Measurements from ENCODE around the gene PREP. TPM values are rescaled to one million over a fixed set of nuclear protein-coding genes. Genes with fewer than 3 reads are reported as not detected.

The PREP gene
- polyA plus RNA-seq, 2 of the 4 experiments (the other 2 are of a cell fraction), result 18.9 to 29.7 TPM

DNA sequence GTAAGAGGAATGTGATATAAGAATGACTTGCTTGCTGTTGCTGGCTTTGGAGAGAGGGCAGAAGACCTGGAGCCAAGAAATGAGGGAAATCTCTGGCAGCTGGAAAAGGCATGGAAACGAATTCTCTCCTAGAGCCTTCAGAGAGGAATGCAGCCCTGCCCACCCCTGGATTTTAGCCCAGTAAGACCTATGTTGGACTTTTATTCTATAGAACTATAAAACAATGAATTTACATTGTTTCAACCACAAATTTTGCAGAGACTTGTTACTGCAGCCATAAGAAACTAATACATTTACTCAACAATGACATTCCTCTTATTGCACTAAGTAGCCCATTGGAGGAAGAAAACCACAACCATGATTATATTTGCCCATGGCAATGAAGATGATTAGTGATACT is 39.5 kb upstream of the PREP start:
- Histone ChIP-seq H3K27ac (no peak overlapping the region), H3K9me3 (no peaks in the 10 kb centered on the region), H3K4me2 (no peak overlapping the region), H3K4me1 (no peaks in the 10 kb centered on the region), H3K4me3 (no peak overlapping the region)
- DNase-seq (ENCODE audit: low read depth in 1 of 2, low spot score in 1 of 2), result no peak
- no peak for FAIRE-seq
- ATAC-seq, result no peak
- CTCF ChIA-PET, result no interaction called here
- 30% methylated on average over 1 of the region's 1 CpG for WGBS (ENCODE audit: missing lambda C conversion rate)
- TF ChIP-seq FOSB (CRISPR knock-in tag; IDR thresholded peaks at IDR 0.05), result no peak
- TF ChIP-seq ESRRA (IDR thresholded peaks at IDR 0.05; ENCODE audit: borderline replicate concordance, low read length), result no peak
- TF ChIP-seq ZFP36 (IDR thresholded peaks at IDR 0.05; ENCODE audit: borderline replicate concordance, partially characterized antibody), result no peak
- TF ChIP-seq, protein P1, sequence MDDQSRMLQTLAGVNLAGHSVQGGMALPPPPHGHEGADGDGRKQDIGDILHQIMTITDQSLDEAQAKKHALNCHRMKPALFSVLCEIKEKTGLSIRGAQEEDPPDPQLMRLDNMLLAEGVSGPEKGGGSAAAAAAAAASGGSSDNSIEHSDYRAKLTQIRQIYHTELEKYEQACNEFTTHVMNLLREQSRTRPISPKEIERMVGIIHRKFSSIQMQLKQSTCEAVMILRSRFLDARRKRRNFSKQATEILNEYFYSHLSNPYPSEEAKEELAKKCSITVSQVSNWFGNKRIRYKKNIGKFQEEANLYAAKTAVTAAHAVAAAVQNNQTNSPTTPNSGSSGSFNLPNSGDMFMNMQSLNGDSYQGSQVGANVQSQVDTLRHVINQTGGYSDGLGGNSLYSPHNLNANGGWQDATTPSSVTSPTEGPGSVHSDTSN (IDR thresholded peaks at IDR 0.05), result no peak
- no peak for TF ChIP-seq KDM5A (IDR thresholded peaks at IDR 0.05)
- no peak for TF ChIP-seq EHF (CRISPR knock-in tag; IDR thresholded peaks at IDR 0.05)
- TF ChIP-seq CBX2 (IDR thresholded peaks at IDR 0.05; ENCODE audit: borderline replicate concordance, low read depth), result no peak
- TF ChIP-seq CBX8 (IDR thresholded peaks at IDR 0.05), result no peak
- TF ChIP-seq POLR2A (IDR thresholded peaks at IDR 0.05; ENCODE audit: low read length), result no peak
- TF ChIP-seq TP53 (CRISPR knock-in tag; IDR thresholded peaks at IDR 0.05), result no peak
- TF ChIP-seq NR3C1 (IDR thresholded peaks at IDR 0.05), result no peak
- TF ChIP-seq, protein P2, sequence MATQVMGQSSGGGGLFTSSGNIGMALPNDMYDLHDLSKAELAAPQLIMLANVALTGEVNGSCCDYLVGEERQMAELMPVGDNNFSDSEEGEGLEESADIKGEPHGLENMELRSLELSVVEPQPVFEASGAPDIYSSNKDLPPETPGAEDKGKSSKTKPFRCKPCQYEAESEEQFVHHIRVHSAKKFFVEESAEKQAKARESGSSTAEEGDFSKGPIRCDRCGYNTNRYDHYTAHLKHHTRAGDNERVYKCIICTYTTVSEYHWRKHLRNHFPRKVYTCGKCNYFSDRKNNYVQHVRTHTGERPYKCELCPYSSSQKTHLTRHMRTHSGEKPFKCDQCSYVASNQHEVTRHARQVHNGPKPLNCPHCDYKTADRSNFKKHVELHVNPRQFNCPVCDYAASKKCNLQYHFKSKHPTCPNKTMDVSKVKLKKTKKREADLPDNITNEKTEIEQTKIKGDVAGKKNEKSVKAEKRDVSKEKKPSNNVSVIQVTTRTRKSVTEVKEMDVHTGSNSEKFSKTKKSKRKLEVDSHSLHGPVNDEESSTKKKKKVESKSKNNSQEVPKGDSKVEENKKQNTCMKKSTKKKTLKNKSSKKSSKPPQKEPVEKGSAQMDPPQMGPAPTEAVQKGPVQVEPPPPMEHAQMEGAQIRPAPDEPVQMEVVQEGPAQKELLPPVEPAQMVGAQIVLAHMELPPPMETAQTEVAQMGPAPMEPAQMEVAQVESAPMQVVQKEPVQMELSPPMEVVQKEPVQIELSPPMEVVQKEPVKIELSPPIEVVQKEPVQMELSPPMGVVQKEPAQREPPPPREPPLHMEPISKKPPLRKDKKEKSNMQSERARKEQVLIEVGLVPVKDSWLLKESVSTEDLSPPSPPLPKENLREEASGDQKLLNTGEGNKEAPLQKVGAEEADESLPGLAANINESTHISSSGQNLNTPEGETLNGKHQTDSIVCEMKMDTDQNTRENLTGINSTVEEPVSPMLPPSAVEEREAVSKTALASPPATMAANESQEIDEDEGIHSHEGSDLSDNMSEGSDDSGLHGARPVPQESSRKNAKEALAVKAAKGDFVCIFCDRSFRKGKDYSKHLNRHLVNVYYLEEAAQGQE (IDR thresholded peaks at IDR 0.05), result no peak
- TF ChIP-seq, protein P3, sequence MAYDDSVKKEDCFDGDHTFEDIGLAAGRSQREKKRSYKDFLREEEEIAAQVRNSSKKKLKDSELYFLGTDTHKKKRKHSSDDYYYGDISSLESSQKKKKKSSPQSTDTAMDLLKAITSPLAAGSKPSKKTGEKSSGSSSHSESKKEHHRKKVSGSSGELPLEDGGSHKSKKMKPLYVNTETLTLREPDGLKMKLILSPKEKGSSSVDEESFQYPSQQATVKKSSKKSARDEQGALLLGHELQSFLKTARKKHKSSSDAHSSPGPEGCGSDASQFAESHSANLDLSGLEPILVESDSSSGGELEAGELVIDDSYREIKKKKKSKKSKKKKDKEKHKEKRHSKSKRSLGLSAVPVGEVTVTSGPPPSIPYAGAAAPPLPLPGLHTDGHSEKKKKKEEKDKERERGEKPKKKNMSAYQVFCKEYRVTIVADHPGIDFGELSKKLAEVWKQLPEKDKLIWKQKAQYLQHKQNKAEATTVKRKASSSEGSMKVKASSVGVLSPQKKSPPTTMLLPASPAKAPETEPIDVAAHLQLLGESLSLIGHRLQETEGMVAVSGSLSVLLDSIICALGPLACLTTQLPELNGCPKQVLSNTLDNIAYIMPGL (CRISPR knock-in tag; IDR thresholded peaks at IDR 0.05; ENCODE audit: borderline replicate concordance), result no peak
- TF ChIP-seq, protein P4, sequence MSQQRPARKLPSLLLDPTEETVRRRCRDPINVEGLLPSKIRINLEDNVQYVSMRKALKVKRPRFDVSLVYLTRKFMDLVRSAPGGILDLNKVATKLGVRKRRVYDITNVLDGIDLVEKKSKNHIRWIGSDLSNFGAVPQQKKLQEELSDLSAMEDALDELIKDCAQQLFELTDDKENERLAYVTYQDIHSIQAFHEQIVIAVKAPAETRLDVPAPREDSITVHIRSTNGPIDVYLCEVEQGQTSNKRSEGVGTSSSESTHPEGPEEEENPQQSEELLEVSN (IDR thresholded peaks at IDR 0.05; ENCODE audit: borderline replicate concordance, low read depth), result no peak
- TF ChIP-seq KDM1A (IDR thresholded peaks at IDR 0.05; ENCODE audit: low read depth), result no peak
- TF ChIP-seq CEBPB (IDR thresholded peaks at IDR 0.05), result no peak
- no peak for TF ChIP-seq SMC3 (IDR thresholded peaks at IDR 0.05)
- TF ChIP-seq PHF8 (IDR thresholded peaks at IDR 0.05; ENCODE audit: borderline replicate concordance, low read depth), result no peak
- no peak for TF ChIP-seq MAFK (IDR thresholded peaks at IDR 0.05; ENCODE audit: partially characterized antibody)
- no peak for TF ChIP-seq EP300 (IDR thresholded peaks at IDR 0.05)
- POLR2A ChIA-PET, result no interaction called here

DNA sequence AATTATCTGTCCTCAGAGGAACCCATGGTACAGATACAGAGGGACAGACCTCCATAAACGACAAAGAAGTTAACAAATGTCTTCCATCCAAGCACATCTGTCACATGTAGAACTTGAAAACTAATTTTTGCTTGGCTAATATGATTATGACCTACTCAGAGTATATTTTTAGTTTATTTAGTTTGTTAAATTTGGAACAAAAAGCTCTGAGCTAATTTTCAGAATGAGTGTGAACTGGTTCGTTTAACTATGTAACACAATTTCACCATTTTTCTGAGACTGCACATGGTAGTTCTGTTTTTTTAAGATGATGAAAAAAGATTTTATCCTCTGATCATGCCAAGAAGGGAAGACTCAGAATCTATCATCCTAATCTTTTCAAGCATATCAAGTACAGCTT is 34.4 kb upstream of the PREP start:
- WGBS (ENCODE audit: missing lambda C conversion rate), result 74% methylated on average over 2 of the region's 2 CpGs
- CTCF ChIA-PET, result interaction anchor here (0.6 kb wide), 1 partner anchor 290 kb away, joined by 5 read pairs; no protein-coding TSS in a partner anchor

More for the DNA sequence above, 34.4 kb upstream of the PREP start:
- no peak overlapping the region for H3K4me2 ChIP-seq
- H3K9me3 ChIP-seq, result no peaks in the 10 kb centered on the region
- no peak for TF ChIP-seq EHMT2 (IDR thresholded peaks at IDR 0.05; ENCODE audit: low read depth)
- TF ChIP-seq FOXS1 (CRISPR knock-in tag; IDR thresholded peaks at IDR 0.05), result no peak
- no peak for TF ChIP-seq CBX2 (IDR thresholded peaks at IDR 0.05; ENCODE audit: borderline replicate concordance, low read depth)
- no peak for TF ChIP-seq CHD4 (IDR thresholded peaks at IDR 0.05; ENCODE audit: borderline replicate concordance)
- TF ChIP-seq RNF2 (IDR thresholded peaks at IDR 0.05; ENCODE audit: borderline replicate concordance, low read depth), result no peak
- TF ChIP-seq, protein P5, sequence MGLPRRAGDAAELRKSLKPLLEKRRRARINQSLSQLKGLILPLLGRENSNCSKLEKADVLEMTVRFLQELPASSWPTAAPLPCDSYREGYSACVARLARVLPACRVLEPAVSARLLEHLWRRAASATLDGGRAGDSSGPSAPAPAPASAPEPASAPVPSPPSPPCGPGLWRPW (IDR thresholded peaks at IDR 0.05), result no peak
- no peak for TF ChIP-seq CEBPB (IDR thresholded peaks at IDR 0.05)
- TF ChIP-seq, protein P1 (IDR thresholded peaks at IDR 0.05), result no peak
- TF ChIP-seq CHD2 (IDR thresholded peaks at IDR 0.05; ENCODE audit: low read length, partially characterized antibody), result no peak
- H3K27ac ChIP-seq, result no peak overlapping the region
- no peak for DNase-seq (ENCODE audit: low read depth in 1 of 2, low spot score in 1 of 2)
- ATAC-seq, result no peak
- no peak overlapping the region for H3K4me3 ChIP-seq
- no peak for FAIRE-seq
- POLR2A ChIA-PET, result no interaction called here
- H3K4me1 ChIP-seq, result peaks cover 17% of the 10 kb centered on the region

Data from A549 (cell line).